Kidney (tissue), 14 donors: ENCODE results near the gene RAC3. TPM values are rescaled to one million over a fixed set of nuclear protein-coding genes. Genes with fewer than 3 reads are reported as not detected.
"Not testable (repeated sequence)": the region's sequence is repeated elsewhere in the genome, so short reads cannot be mapped to it uniquely, and the experiment has no call there.

Experiments
- DNase-seq, 5 donors: peaks; one replicate each; pipeline ENCODE4 v3.0.0-alpha.2; 2013 to 2020
- FAIRE-seq: peaks from 2 replicates; lab custom pipeline; 2012; peaks lifted over from hg19 to GRCh38; lab: Jason Lieb, UNC
- H3K27ac ChIP-seq, 2 donors: one replicate each; pipeline ENCODE4 v1.7.0; 2013; ENCODE audit warnings: low read depth in 2 of 2, low read length in 2 of 2, inconsistent platforms in 1 of 2
- H3K27me3 ChIP-seq: one replicate; pipeline ENCODE4 v1.7.1; 2013; ENCODE audit warnings: low read length, inconsistent platforms; ENCODE audit not compliant: control insufficient read depth, insufficient read depth
- H3K36me3 ChIP-seq, 3 donors: one replicate each; pipeline versions ENCODE4 v1.7.0 to v1.7.1; 2013; ENCODE audit warnings: low read length in 3 of 3, control low read depth in 1 of 3, inconsistent platforms in 1 of 3; ENCODE audit not compliant: insufficient read depth in 3 of 3, control insufficient read depth in 2 of 3
- H3K4me1 ChIP-seq, 3 donors: one replicate each; pipeline versions ENCODE4 v1.7.0 to v1.7.1; 2013; ENCODE audit warnings: low read length in 3 of 3, inconsistent platforms in 1 of 3, low read depth in 1 of 3; ENCODE audit not compliant: control insufficient read depth in 2 of 3, insufficient read depth in 2 of 3
- H3K4me3 ChIP-seq, 3 donors: one replicate each; pipeline versions ENCODE4 v1.7.0 to v1.8.1; 2013; ENCODE audit warnings: low read length in 3 of 3, control low read depth in 1 of 3, inconsistent platforms in 1 of 3
- H3K9ac ChIP-seq, 3 donors: one replicate each; pipeline versions ENCODE4 v1.7.0 to v1.7.1; 2013; ENCODE audit warnings: low read length in 3 of 3, control low read depth in 1 of 3, inconsistent platforms in 1 of 3
- H3K9me3 ChIP-seq, 3 donors: one replicate each; pipeline versions ENCODE4 v1.7.0 to v1.7.1; 2013; ENCODE audit warnings: low read length in 3 of 3, control low read depth in 1 of 3, inconsistent platforms in 1 of 3; ENCODE audit not compliant: control insufficient read depth in 2 of 3, insufficient read depth in 1 of 3
- intact Hi-C: fragments of 100-400 bp; cut with DNase I; formaldehyde crosslinking; loops from one replicate; pipeline ENCODE4 v1.11.1; 2022
- polyA plus RNA-seq: library from polyadenylated mRNA; stranded (reverse); fragments of 350-450 nt; fragmentation: Illumina TruSeq; extraction: RNeasy Lipid Tissue Mini Kit (QIAGEN cat#74804); gene quantifications from one replicate; pipeline ENCODE4 v1.2.3, GENCODE V29; 2014; ENCODE audit warnings: low read depth, low replicate concordance; ENCODE audit not compliant: insufficient read depth
- total RNA-seq: library from RNA; stranded (reverse); fragmentation: NEBNext Ultra II Directional; extraction: Animal tissue kit (Norgen Biotek cat#: 25700); gene quantifications from one replicate; pipeline ENCODE4 v1.2.1, GENCODE V29; 2021
- TF ChIP-seq, protein P1 (sequence below): IDR thresholded peaks from 3 replicates; pipeline ENCODE4 v1.5.1; 2012; ENCODE audit warnings: mild to moderate bottlenecking, moderate library complexity, borderline replicate concordance; ENCODE audit not compliant: insufficient read depth; ENCODE audit errors: extremely low read depth
- donor health status: control.
- donor health status: control.
- donor health status: control.
- donor health status: control.
- donor health status: control.
- donor health status: DM: yes; HTN: yes; CAD: no.
- donor health status: Normal renal cell carcinoma (clear cell type).

RAC3 gene
- total and polyA plus RNA-seq, 2 donors from 2014 or later = 2.6 to 13.1 TPM

DNA sequence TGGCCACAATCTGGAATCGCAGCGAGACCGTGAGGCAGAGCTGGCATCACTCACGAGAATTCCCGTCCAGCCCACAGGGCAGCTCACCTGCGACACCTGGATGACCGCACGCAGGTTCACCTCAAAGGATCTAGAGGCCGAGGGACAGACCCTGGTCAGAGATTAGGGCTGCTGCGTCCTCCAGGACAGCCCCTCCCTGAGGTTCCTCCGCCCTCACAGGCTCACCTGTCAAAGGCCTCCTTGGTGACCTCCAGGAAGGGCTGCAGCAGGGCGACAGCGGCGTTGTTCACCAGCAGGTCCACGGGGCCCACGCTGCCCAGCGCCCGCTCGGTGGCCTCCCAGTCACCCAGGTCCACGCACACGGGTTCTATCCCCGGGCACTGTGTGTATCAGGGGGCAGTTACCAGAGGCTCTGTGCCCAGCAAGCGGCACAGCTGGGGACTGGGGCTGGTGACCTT lies 5.2 kb downstream of the RAC3 start:
- peaks cover 0 to 7% (median 0%) of the 10 kb centered on the region in 3 donors for H3K36me3 ChIP-seq
- H3K9me3 ChIP-seq = no peaks in the 10 kb centered on the region
- intact Hi-C loops = loop anchor here (10.0 kb wide), 1 partner anchor 118 kb away; no protein-coding TSS in a partner anchor
- peak overlapping the region; percentile 41 to 84 (median 50) for H3K4me3 ChIP-seq
- no peak for DNase-seq
- no peaks in the 10 kb centered on the region for H3K27me3 ChIP-seq
- H3K27ac ChIP-seq = peak overlapping the region; percentile 96 to 99
- no peak for FAIRE-seq
- H3K9ac ChIP-seq = peak overlapping the region in 2 of 3 donors; percentile 84 to 91
- TF ChIP-seq, protein P1, sequence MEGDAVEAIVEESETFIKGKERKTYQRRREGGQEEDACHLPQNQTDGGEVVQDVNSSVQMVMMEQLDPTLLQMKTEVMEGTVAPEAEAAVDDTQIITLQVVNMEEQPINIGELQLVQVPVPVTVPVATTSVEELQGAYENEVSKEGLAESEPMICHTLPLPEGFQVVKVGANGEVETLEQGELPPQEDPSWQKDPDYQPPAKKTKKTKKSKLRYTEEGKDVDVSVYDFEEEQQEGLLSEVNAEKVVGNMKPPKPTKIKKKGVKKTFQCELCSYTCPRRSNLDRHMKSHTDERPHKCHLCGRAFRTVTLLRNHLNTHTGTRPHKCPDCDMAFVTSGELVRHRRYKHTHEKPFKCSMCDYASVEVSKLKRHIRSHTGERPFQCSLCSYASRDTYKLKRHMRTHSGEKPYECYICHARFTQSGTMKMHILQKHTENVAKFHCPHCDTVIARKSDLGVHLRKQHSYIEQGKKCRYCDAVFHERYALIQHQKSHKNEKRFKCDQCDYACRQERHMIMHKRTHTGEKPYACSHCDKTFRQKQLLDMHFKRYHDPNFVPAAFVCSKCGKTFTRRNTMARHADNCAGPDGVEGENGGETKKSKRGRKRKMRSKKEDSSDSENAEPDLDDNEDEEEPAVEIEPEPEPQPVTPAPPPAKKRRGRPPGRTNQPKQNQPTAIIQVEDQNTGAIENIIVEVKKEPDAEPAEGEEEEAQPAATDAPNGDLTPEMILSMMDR = no peak
- H3K4me1 ChIP-seq = peaks cover 3 to 19% (median 5%) of the 10 kb centered on the region in 3 donors

DNA sequence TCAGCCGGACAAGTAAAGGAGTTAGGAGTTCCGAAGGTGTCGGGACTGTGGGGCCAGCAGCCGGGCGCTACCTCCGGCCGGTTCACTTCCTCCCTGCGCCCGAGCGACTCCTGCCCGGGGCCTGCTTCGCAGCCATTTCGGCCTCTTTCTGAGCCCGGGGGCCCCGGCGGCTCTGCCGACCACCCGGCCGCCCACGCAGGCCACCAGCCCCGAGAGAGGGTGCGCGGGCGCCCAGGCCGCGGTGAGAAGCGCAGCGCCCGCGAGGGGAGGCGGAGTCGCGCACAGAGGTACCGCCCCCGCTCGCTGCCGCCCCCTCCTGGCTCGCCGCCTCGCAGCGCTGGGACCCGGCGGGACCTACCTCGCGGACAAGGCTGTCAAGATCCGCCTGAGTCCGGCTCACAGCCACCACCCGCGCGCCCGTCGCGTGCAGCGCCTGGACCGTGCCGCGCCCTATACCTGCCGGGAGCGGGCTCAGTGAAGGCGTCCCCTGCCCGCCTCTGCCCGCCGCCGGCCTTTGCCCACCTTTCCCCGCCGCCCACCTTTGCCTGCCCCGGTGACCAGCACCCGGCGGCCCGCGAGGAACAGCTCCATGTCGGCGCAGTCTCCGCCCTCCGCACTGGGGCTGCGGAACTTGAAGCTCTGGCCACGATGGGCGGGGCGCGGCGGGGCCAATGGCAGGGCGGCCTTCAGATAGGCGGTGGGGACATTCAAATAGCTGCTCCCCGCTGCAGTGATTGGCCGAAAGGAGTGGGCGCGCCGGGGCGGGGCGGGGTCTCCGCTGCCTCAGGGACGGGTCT lies 5.8 kb downstream of the RAC3 start, which contains the start of gene DCXR:
TSS of gene DCXR (minus strand) at position 606 of the 797 bp plus-strand sequence. CDS start at position 591, 15 bp downstream.
- DNase-seq (peak; percentile 97 to 99 (median 98)), FAIRE-seq (peak; percentile 75)
- peak within 1 kb of the TSS in 2 of 3 donors; percentile 84 to 91 for H3K9ac ChIP-seq
- no peaks in the 10 kb centered on the region for H3K9me3 ChIP-seq
- peaks cover 0 to 7% (median 0%) of the 10 kb centered on the region in 3 donors for H3K36me3 ChIP-seq
- H3K4me1 ChIP-seq = peaks cover 3 to 17% (median 5%) of the 10 kb centered on the region in 3 donors
- intact Hi-C loops = loop anchor here (10.0 kb wide), 1 partner anchor 118 kb away; no protein-coding TSS in a partner anchor
- no peaks in the 10 kb centered on the region for H3K27me3 ChIP-seq
- H3K27ac ChIP-seq = peak within 1 kb of the TSS; percentile 96 to 99
- H3K4me3 ChIP-seq = peak within 1 kb of the TSS; percentile 50 to 84 (median 69)
- TF ChIP-seq, protein P1 = peak; percentile 79

DNA sequence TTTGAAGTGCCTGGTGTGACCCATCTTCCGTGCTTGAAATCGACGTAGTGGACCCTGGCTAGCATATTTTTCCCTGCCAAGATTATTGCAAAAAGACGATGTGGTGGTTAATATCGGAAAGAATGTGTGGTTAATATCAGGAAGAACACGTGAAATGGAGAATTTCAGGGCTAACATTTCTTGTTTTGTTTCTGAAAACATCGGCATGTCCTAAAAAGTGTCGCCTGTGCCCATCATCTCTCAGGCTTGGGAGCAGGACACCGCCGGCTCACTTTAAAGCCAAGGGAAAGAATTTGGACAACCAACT lies 6.4 kb downstream of the RAC3 start:
- Histone ChIP-seq H3K9ac (peak overlapping the region in 1 of 3 donors; percentile 61), H3K4me3 (peak overlapping the region; percentile 21 to 84 (median 69)), H3K27ac (peak overlapping the region; percentile 78 to 99), H3K9me3 (no peaks in the 10 kb centered on the region), H3K4me1 (peaks cover 3 to 16% (median 5%) of the 10 kb centered on the region in 3 donors), H3K27me3 (no peaks in the 10 kb centered on the region), H3K36me3 (peaks cover 0 to 7% (median 0%) of the 10 kb centered on the region in 3 donors)
- intact Hi-C loops = loop anchor here (10.0 kb wide), 1 partner anchor 117 kb away; no protein-coding TSS in a partner anchor
- no peak for FAIRE-seq
- TF ChIP-seq, protein P1 = no peak
- no peak for DNase-seq

DNA sequence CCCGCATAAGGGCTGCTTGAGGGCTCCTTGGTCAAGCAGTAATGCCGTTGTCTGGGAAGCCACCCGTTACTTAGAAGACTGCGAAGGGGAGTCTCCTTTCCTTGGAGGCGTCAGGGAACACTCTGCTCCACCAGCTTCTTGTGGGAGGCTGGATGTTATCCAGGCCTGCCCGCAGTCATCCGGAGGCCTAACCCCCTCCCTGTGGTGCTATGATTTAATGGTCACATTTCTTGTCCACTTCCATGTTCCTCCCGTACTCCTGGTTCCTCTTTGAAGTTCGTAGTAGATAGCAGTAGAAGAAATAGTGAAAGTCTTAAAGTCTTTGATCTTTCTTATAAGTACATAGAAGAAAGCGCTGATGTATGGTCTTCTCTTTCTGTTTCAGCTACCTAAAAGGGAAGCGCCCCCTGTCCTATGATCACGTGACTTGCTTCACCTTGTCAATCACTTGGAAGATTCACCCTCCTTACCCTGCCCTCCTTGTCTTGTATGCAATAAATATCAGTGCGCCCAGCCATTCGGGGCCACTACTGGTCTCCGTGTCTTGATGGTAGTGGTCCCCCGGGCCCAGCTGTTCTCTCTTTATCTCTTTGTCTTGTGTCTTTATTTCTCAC lies 7.4 kb downstream of the RAC3 start:
- not testable (repeated sequence) for H3K36me3 ChIP-seq, H3K9me3 ChIP-seq, DNase-seq, FAIRE-seq, H3K4me3 ChIP-seq, H3K9ac ChIP-seq, H3K27me3 ChIP-seq, H3K27ac ChIP-seq
- H3K4me1 ChIP-seq = peaks cover 3 to 16% (median 5%) of the 10 kb centered on the region in 3 donors
- intact Hi-C loops = loop anchor here (10.0 kb wide), 1 partner anchor 116 kb away; no protein-coding TSS in a partner anchor
